Measurements from ENCODE around the gene NELFCD.
"Not testable (repeated sequence)": the region's sequence is repeated elsewhere in the genome, so short reads cannot be mapped to it uniquely, and the experiment has no call there.

Gene NELFCD

GRCh38 chr20:59020938-59021551 lies 40.0 kb downstream of the NELFCD start:
- DNase-seq (ENCODE audit: low read depth, low spot score), result peak; percentile 27
- peak overlapping the region; percentile 43 for H3K27ac ChIP-seq

- H3K27ac ChIP-seq, result no peak overlapping the region
- no peak for DNase-seq (ENCODE audit: low read depth, low spot score)
Observed at GRCh38 chr20:59022754-59023153, 41.7 kb downstream of the NELFCD start.

GRCh38 chr20:59023616-59024015 lies 42.6 kb downstream of the NELFCD start:
- no peak for DNase-seq (ENCODE audit: low read depth, low spot score)
- H3K27ac ChIP-seq, result no peak overlapping the region

GRCh38 chr20:59024111-59024530 lies 43.1 kb downstream of the NELFCD start:
- no peak for DNase-seq (ENCODE audit: low read depth, low spot score)
- H3K27ac ChIP-seq, result no peak overlapping the region

- DNase-seq (ENCODE audit: low read depth, low spot score), result no peak
- H3K27ac ChIP-seq, result no peak overlapping the region
Observed at GRCh38 chr20:59025086-59025485, 44.0 kb downstream of the NELFCD start.

- DNase-seq (ENCODE audit: low read depth, low spot score), result no peak
- H3K27ac ChIP-seq, result no peak overlapping the region
Observed at GRCh38 chr20:59025511-59025910, 44.5 kb downstream of the NELFCD start.

- no peak overlapping the region for H3K27ac ChIP-seq
- DNase-seq (ENCODE audit: low read depth, low spot score), result no peak
Observed at GRCh38 chr20:59026904-59027740, 46.1 kb downstream of the NELFCD start.

GRCh38 chr20:59027741-59028320 lies 46.8 kb downstream of the NELFCD start:
- DNase-seq (ENCODE audit: low read depth, low spot score), result no peak
- no peak overlapping the region for H3K27ac ChIP-seq

GRCh38 chr20:59028812-59029211 lies 47.8 kb downstream of the NELFCD start:
- H3K27ac ChIP-seq, result peak overlapping the region; percentile 22
- no peak for DNase-seq (ENCODE audit: low read depth, low spot score)

- H3K27ac ChIP-seq, result peak overlapping the region; percentile 79
Observed at GRCh38 chr20:59030911-59031563, 50.0 kb downstream of the NELFCD start.

GRCh38 chr20:59031564-59032022 lies 50.5 kb downstream of the NELFCD start:
- H3K27ac ChIP-seq, result peak overlapping the region; percentile 79
- DNase-seq (ENCODE audit: low read depth, low spot score), result no peak

More at GRCh38 chr20:59030911-59031563, 50.0 kb downstream of the NELFCD start:
- DNase-seq (ENCODE audit: low read depth, low spot score), result no peak

GRCh38 chr20:59032023-59032712 lies 51.1 kb downstream of the NELFCD start, which contains the start of gene ATP5F1E:
TSS of gene ATP5F1E (minus strand) at chr20:59032335. CDS start at chr20:59032251, 84 bp downstream.
- peak within 1 kb of the TSS; percentile 79 for H3K27ac ChIP-seq
- peak; percentile 69 for DNase-seq (ENCODE audit: low read depth, low spot score)

GRCh38 chr20:59032713-59033059 lies 51.6 kb downstream of the NELFCD start:
- peak overlapping the region; percentile 79 for H3K27ac ChIP-seq
- no peak for DNase-seq (ENCODE audit: low read depth, low spot score)

- DNase-seq (ENCODE audit: low read depth, low spot score), result no peak
- H3K27ac ChIP-seq, result peak overlapping the region; percentile 79
Observed at GRCh38 chr20:59033093-59033492, 52.0 kb downstream of the NELFCD start.

- H3K27ac ChIP-seq, result peak overlapping the region; percentile 79
- DNase-seq (ENCODE audit: low read depth, low spot score), result no peak
Observed at GRCh38 chr20:59033616-59034165, 52.6 kb downstream of the NELFCD start.

GRCh38 chr20:59035381-59035780 lies 54.3 kb downstream of the NELFCD start:
- peak overlapping the region; percentile 3 for H3K27ac ChIP-seq
- DNase-seq (ENCODE audit: low read depth, low spot score), result no peak

GRCh38 chr20:59037386-59037785 lies 56.3 kb downstream of the NELFCD start:
- no peak overlapping the region for H3K27ac ChIP-seq
- no peak for DNase-seq (ENCODE audit: low read depth, low spot score)

GRCh38 chr20:59039233-59039632 lies 58.2 kb downstream of the NELFCD start:
- peak overlapping the region; percentile 87 for H3K27ac ChIP-seq
- no peak for DNase-seq (ENCODE audit: low read depth, low spot score)

- H3K27ac ChIP-seq, result peak overlapping the region; percentile 87
- DNase-seq (ENCODE audit: low read depth, low spot score), result no peak
Observed at GRCh38 chr20:59040667-59041066, 59.6 kb downstream of the NELFCD start.

- not testable (repeated sequence) for DNase-seq (ENCODE audit: low read depth, low spot score)
- peak overlapping the region; percentile 87 for H3K27ac ChIP-seq
Observed at GRCh38 chr20:59041487-59041886, 60.4 kb downstream of the NELFCD start.

Data from epithelial cell of prostate (primary cell).